ES-I3 (cell line): ENCODE data around the gene GNG7.

Source experiments
- H3K36me3 ChIP-seq: 2 replicates; pipeline ENCODE4 v1.6.1; 2013; ENCODE audit warnings: mild to moderate bottlenecking, low read length, control low read depth, moderate library complexity; ENCODE audit not compliant: insufficient read depth
- H3K4me1 ChIP-seq: 2 replicates; pipeline ENCODE4 v1.6.1; 2013; ENCODE audit warnings: mild to moderate bottlenecking, control low read depth, low read length; ENCODE audit not compliant: insufficient read depth
- H3K9ac ChIP-seq: 2 replicates; pipeline ENCODE4 v1.6.1; 2013; ENCODE audit warnings: low read depth, mild to moderate bottlenecking, low read length, moderate library complexity
- H3K9me3 ChIP-seq: 2 replicates; pipeline ENCODE4 v1.6.1; 2013; ENCODE audit warnings: mild to moderate bottlenecking, low read length, moderate library complexity; ENCODE audit not compliant: control insufficient read depth, insufficient read depth

GNG7 gene

DNA sequence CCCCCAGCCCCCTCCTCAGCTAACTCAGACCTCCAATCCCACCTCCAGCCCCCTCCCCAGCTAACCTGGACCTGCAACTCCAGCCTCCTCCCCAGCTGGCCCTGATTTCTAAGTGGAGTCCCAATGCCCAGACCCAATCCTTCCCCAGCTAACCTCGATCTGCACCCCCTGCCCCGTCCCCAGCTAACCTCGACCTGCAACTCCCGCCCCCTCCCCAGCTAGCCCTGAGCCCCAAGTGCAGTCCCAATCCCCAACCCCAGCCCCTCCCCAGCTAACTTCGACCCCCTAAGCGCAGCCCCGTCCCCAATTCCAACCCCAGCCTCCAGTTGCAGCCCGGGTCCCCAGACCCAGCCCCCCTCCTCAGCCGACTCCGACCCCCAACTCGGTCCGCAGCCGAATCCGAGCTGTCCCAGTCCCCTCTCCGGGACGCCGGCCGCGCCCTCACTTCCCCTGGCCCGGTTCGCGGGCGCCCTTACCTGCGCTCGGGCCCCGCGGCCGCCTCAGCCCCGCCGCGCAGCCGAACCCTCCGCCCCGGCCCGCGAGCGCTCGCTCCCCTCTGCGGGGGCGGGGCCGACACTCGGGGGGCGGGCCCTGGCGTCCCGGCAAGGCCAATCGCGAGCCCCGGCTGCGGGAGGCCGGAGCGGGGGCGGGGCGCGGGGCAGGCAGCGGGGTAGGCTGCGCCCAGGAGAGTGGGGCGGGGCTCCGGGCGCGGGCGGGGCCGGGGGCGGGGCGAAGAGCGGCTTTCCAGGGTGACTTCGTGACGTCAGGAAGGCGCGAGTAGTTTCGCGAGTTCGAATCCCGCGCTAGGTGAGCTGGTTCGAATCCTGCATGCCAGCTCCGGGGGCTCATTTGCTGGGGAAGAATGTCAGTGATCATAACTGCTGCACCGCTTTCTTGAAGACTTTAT, at the start of gene GNG7:
Gene GNG7, minus strand, starts transcription at position 525 of the 907 bp plus-strand sequence. CDS start 182,006 bp downstream, outside the sequence.
- Histone ChIP-seq H3K9me3 (no peaks in the 10 kb centered on the region), H3K9ac (peak within 1 kb of the TSS; percentile 71), H3K4me1 (peaks cover 7% of the 10 kb centered on the region), H3K36me3 (no peaks in the 10 kb centered on the region)

DNA sequence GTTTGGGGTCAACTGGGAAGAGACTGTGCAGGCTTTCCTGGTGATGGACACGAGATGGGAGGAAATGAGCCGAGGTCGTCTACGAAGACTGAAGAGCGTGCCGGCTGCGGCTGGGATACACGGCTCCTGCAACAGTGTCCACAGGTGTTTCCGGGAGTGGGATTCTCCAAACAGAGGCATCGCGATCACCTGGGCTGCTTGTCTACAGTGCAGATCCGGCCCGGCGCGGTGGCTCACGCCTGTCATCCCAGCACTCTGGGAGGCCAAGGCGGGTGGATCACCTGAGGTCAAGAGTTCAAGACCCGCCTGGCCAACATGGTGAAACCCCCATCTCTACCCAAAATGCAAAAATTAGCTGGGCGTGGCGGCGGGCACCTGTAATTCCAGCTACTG, 48.9 kb upstream of the GNG7 start:
- Histone ChIP-seq H3K36me3 (peaks cover 10% of the 10 kb centered on the region), H3K9me3 (no peaks in the 10 kb centered on the region), H3K9ac (no peak overlapping the region), H3K4me1 (no peaks in the 10 kb centered on the region)

DNA sequence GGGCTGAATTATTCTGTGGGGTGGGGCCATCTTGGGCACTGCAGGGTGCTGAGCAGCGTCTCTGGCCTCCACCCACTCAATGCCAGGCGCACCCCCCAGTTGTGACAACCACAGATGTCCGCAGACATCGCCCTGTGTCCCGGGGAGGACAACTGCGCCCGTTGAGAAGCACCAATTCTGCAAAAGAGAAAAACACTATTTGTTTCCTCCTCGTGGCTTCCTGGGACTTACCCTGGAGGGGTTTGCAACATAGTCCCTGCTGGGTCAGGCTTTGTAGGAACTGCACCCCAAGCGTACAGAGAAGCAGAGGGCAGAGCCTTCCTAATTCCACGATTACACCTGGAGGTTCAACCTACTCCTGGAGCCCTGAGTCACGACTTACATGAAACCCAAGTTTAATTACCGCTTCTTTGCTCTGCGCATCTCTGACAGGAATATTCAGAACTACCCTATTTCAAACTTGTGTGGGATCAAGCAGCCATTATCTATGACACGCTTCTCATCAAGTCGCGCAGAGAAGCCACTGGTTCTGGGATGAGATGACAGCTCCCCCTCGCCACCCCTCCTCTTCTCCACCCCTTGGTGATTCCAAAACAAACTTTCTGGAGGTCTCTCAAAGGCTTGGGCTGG, 48.4 kb upstream of the GNG7 start:
- peaks cover 8% of the 10 kb centered on the region for H3K36me3 ChIP-seq
- H3K9ac ChIP-seq: no peak overlapping the region
- no peaks in the 10 kb centered on the region for H3K4me1 ChIP-seq
- H3K9me3 ChIP-seq: no peaks in the 10 kb centered on the region

DNA sequence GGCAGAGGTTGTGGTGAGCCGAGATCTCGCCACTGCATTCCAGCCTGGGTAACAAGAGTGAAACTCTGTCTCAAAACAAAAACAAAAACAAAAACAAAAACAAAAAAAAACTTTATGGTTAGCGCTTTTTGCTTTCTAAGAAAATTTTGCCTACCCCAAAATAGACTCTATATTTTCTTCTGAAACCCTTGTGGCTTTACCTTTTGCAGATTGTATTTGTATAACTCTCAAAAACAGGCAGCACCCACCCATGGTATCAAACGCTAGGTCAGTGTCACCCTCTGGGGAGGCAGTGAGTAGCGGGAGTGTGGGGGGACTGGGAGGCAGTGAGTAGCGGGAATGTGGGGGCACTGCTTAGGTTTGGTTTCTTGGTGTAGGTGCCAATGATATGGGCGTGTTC, 44.9 kb upstream of the GNG7 start:
- H3K4me1 ChIP-seq: no peaks in the 10 kb centered on the region
- no peaks in the 10 kb centered on the region for H3K36me3 ChIP-seq
- no peak overlapping the region for H3K9ac ChIP-seq
- no peaks in the 10 kb centered on the region for H3K9me3 ChIP-seq

DNA sequence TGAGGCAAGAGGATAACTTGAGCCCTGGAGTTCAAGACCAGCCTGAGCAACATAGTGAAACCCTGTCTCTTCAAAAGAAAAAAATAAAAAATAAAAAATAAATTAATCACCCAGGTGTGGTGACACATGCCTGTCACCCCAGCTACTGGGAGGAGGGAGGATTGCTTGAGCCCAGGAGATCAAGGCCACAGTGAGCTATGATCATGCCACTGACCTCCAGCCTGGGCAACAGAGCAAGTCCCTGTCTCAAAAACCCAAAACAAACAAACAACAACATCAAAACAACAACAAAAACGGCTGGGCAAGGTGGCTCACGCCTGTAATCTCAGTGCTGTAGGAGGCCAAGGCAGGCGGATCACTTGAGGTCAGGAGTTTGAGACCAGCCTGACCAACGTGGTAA, 41.6 kb upstream of the GNG7 start:
- Histone ChIP-seq H3K9me3 (no peaks in the 10 kb centered on the region), H3K36me3 (no peaks in the 10 kb centered on the region), H3K9ac (no peak overlapping the region), H3K4me1 (no peaks in the 10 kb centered on the region)

DNA sequence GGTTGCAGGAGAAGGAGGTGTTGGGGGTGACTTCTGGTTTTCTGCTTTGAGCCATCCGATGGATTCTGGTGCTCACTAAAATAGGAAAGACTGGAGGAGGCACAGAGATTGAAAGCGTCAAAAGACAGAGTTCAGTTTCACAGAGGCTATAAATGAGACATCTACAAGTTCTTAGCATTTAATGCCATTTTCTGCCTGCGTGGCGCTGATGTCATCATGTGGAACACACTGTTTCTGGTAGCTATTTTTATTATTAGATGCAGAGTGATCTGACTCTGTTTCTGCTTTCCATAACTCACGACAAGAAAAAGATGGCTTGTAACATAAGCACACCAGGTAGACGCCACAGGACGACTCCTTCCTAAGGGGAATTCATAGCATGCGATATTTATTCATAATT, 40.6 kb upstream of the GNG7 start:
- Histone ChIP-seq H3K9ac (no peak overlapping the region), H3K36me3 (no peaks in the 10 kb centered on the region), H3K9me3 (no peaks in the 10 kb centered on the region), H3K4me1 (no peaks in the 10 kb centered on the region)

DNA sequence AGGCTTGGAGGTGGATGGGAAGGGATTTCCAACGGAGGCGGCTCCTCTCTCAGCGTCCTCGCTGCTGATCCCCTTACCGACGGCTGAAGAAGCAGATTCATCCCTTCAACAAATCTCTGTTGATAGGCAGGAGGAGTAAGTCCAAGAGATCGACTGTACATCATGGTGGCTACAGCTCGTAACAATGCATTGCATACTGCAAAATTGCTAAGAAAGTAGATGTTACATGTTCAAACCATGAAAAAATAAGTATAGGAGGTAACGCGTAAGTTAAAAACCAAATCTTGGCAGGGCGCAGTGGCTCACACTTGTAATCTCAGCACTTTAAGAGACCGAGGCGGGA, 37.8 kb upstream of the GNG7 start:
- H3K4me1 ChIP-seq: no peaks in the 10 kb centered on the region
- H3K9me3 ChIP-seq: no peaks in the 10 kb centered on the region; the same call in 1 of the 2 replicates
- no peaks in the 10 kb centered on the region for H3K36me3 ChIP-seq
- no peak overlapping the region; the same call in 1 of the 2 replicates for H3K9ac ChIP-seq

DNA sequence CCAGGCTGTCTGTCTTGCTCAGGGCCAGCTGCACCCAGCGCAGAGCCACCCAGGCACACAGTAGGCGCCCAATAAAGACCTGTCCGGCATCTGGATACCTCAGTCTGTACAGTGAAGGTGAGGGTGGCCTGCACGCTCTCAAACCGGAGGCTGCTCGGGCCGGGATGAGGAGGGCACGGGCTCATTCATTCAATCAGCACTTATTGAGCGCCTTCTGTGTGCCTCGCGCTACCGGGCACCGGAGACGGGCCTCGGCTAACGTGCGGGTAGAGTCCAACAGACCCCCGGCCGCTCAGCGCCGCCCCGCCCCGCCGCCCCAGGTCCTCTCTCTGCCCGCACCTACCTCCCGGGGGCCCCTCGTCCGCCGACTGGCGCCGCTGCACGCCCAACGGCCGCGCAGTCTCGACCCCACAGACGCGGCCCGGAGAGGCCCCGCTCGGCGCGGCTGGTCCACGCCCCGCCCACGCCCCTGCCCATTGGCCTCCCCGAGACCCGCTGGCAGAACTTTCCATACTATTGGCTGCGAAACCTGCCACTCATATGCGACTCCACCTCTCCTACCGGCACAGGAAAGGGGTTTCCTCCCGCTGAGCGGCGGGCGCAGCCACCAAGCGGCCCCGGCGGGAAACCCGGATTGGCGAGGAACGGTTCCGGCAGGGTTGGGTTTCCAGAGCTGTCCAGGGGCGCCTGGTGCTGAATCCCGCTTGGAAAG, 37.3 kb upstream of the GNG7 start, which contains the start of gene SLC39A3:
Gene SLC39A3, minus strand, starts transcription at position 416 of the 712 bp plus-strand sequence. CDS start 2,760 bp downstream, outside the sequence.
- Histone ChIP-seq H3K9me3 (no peaks in the 10 kb centered on the region; the same call in 1 of the 2 replicates), H3K36me3 (no peaks in the 10 kb centered on the region), H3K9ac (peak within 1 kb of the TSS; percentile 88; the same call in 1 of the 2 replicates), H3K4me1 (no peaks in the 10 kb centered on the region)

DNA sequence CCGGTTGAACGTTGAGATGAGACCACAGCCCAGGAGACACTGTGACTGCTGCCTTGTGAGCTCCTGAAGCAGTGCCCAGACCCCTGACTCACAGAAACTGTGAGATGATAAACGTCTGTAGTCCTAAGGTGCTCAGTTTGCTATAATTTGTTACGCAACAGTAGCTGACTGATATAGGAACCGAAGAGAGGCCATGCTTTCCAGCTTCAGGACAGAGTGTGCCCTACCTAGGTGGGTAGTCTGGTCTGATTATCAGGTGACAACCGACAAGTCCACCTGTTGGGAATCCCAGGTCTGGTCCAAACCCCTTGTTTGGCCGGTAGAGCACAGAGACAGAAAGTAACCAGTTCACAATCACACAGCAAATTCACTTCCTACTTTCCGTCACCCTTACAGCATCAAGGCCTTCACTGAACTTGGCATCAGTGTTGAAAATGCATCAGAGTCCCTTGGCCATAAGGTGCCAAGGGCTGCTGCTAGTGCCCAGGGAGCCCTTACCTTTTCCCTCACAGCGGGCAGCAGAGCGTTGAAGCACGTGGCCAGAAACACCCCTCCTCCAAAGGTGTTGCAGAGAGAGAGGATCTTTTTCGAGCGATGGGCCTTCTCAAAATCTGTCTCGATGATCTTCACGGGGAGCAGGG, 34.2 kb upstream of the GNG7 start:
- no peaks in the 10 kb centered on the region for H3K4me1 ChIP-seq
- H3K9ac ChIP-seq: no peak overlapping the region
- H3K9me3 ChIP-seq: no peaks in the 10 kb centered on the region; the same call in 1 of the 2 replicates
- no peaks in the 10 kb centered on the region for H3K36me3 ChIP-seq

DNA sequence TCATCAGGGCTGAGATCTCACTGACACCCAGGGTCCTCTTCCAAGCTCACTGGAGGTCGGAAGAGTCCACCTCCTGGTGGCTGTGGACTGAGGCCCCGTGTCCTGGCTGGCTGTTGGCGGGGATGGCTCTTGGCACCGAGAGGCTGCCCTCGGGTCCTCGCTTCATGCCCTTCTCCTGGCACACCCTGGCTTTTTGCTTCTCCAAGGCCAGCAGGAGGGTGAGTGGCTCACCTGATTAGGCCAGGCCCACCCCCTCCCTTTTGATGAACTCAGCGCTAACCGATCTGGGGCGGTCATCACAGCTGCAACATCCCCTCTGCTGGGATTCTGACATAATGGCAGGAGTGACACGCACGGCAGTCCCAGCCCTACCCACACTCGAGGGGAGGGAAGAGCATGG, 32.9 kb upstream of the GNG7 start:
- H3K36me3 ChIP-seq: no peaks in the 10 kb centered on the region
- no peaks in the 10 kb centered on the region for H3K4me1 ChIP-seq

DNA sequence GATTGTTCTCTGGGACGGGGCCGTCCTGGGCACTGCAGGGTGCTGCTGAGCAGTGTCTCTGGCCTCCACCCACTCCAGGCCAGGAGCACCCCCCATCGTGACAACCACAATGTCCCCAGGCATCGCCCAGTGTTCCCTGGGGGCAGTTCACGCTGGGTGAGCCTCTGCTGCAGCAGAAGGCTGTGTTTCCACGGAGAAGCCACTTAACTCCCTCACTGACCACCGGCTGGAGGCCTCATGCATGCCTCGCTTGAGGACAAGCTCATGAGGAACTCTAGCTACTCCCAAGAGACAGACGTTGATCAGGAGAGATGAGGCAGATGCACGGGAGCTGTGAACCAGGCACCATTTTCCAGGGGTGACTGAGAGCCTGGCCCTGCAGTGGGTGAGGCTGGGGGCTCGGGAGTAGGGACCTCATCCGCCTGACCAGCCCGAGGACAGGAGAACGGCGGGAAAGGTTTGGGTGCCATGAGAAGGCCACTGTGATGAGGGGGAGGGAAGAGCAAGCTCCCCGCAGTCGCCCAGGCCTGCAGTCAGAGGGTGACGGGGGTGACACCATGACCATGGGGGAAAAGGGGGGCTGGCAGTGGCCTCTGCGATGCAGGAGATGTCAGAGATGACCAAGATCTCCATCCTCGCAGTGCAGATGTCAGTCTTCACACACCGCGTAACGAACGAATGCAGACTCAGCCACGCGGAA, 32.2 kb upstream of the GNG7 start:
- no peaks in the 10 kb centered on the region for H3K36me3 ChIP-seq
- H3K9me3 ChIP-seq: no peaks in the 10 kb centered on the region; the same call in 1 of the 2 replicates
- H3K4me1 ChIP-seq: no peaks in the 10 kb centered on the region
- H3K9ac ChIP-seq: no peak overlapping the region

More for the DNA sequence above, 32.9 kb upstream of the GNG7 start:
- H3K9ac ChIP-seq: no peak overlapping the region
- no peaks in the 10 kb centered on the region; the same call in 1 of the 2 replicates for H3K9me3 ChIP-seq

DNA sequence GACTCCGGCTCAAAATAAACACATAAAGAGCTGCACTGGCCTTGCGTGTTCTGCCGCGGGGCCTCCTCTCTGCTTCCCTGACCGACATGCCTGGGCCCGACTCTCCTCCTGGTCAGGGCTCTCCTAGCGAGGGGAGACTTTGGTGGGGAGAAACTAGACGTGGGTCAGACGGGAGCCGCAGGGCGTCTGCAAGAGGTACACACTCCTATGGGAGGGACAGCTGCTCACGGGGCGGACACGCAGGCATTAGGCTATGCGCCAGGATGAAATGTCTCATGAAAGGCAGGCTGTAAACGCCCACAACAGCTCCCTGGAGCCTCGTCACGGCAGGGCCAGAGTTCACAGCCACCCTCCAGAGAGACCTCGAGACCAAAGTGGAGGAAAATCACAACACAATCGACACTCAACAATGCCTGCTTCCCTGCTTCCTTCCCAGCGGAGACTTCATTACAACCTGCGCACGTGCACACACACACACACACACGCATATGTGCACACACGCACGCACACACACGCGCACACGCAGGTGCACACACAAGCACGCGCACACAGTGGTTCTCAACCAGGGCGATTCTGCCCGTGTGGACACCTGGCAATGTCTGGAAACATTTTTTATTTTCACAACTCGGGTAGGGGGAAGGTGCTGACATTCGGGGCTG, 31.6 kb upstream of the GNG7 start:
- H3K36me3 ChIP-seq: no peaks in the 10 kb centered on the region
- no peak overlapping the region for H3K9ac ChIP-seq
- no peaks in the 10 kb centered on the region for H3K4me1 ChIP-seq
- no peaks in the 10 kb centered on the region; the same call in 1 of the 2 replicates for H3K9me3 ChIP-seq

DNA sequence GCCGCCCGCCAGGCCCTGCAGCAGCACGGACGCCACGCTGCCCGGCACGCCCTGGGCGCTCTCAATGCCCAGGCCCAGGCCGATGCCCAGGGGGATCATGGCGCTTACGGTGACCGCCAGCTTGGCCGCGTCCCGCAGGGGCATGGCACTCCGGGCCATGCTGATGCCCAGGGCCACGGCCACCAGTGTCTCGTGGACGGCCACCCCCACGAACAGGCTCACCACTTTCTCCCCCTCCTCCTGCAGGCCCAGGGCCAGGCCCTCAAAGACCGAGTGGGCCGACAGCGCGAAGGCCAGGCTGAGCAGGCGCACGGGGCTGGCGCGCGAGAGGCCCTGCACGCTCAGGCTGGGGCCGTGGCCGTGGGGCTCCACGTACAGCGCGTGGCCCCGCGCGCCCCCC, 30.4 kb upstream of the GNG7 start:
- H3K9ac ChIP-seq: no peak overlapping the region
- H3K9me3 ChIP-seq: no peaks in the 10 kb centered on the region; the same call in 1 of the 2 replicates
- no peaks in the 10 kb centered on the region for H3K4me1 ChIP-seq
- no peaks in the 10 kb centered on the region for H3K36me3 ChIP-seq
